HEK293T (cell line): ENCODE data around the gene FASTKD1.
"Not testable (repeated sequence)": the region's sequence is repeated elsewhere in the genome, so short reads cannot be mapped to it uniquely, and the experiment has no call there.

Experiments
- CTCF ChIA-PET: fragments of 350-600 bp; formaldehyde crosslinking; extraction: SDS; loops from one replicate; lab custom pipeline; 2021; ENCODE audit warnings: antibody characterized with exemption, inconsistent platforms; lab: Yijun Ruan, JAX
- POLR2A ChIA-PET: fragments of 350-600 bp; formaldehyde crosslinking; extraction: SDS; loops from one replicate; lab custom pipeline; 2020; ENCODE audit warnings: antibody characterized with exemption, inconsistent platforms; lab: Yijun Ruan, JAX
- DNase-seq: peaks from one replicate; pipeline ENCODE4 v3.0.0; 2012; ENCODE audit warnings: mixed read lengths; ENCODE audit errors: extremely low spot score
- ARNT ChIP-seq: fragments of 450-650 bp; IDR thresholded peaks from 2 replicates; pipeline ENCODE4 v1.6.1; 2017; ENCODE audit warnings: mild to moderate bottlenecking
- BHLHE40 ChIP-seq: fragments of 450-650 bp; IDR thresholded peaks from 2 replicates; pipeline ENCODE4 v1.6.1; 2016; ENCODE audit warnings: mild to moderate bottlenecking, moderate library complexity, borderline replicate concordance
- CTBP1 ChIP-seq: fragments of 450-650 bp; IDR thresholded peaks from 2 replicates; pipeline ENCODE4 v1.6.1; 2016; ENCODE audit warnings: borderline replicate concordance
- ELF4 ChIP-seq: fragments of 450-650 bp; IDR thresholded peaks from 2 replicates; pipeline ENCODE4 v1.6.1; 2017; ENCODE audit warnings: antibody characterized with exemption
- FOXA1 ChIP-seq: fragments of 450-650 bp; IDR thresholded peaks from 2 replicates; pipeline ENCODE4 v1.6.1; 2016; ENCODE audit warnings: mild to moderate bottlenecking
- FOXK2 ChIP-seq: fragments of 450-650 bp; IDR thresholded peaks from 2 replicates; pipeline ENCODE4 v1.6.1; 2016; ENCODE audit warnings: mild to moderate bottlenecking
- FOXM1 ChIP-seq: fragments of 450-650 bp; IDR thresholded peaks from 2 replicates; pipeline ENCODE4 v1.6.1; 2017; ENCODE audit warnings: mild to moderate bottlenecking, borderline replicate concordance
- HDGF ChIP-seq: fragments of 450-650 bp; IDR thresholded peaks from 2 replicates; pipeline ENCODE4 v1.6.1; 2017; ENCODE audit warnings: antibody characterized with exemption, borderline replicate concordance
- L3MBTL2 ChIP-seq: fragments of 450-650 bp; conservative IDR thresholded peaks from 2 replicates; pipeline ENCODE4 v1.6.1; 2016; ENCODE audit warnings: mild to moderate bottlenecking
- LEF1 ChIP-seq: fragments of 450-650 bp; IDR thresholded peaks from 2 replicates; pipeline ENCODE4 v1.6.1; 2017; ENCODE audit warnings: mild to moderate bottlenecking, borderline replicate concordance
- NFRKB ChIP-seq: fragments of 450-650 bp; IDR thresholded peaks from 2 replicates; pipeline ENCODE4 v1.6.1; 2016; ENCODE audit warnings: mild to moderate bottlenecking, moderate library complexity
- PKNOX1 ChIP-seq: fragments of 450-650 bp; IDR thresholded peaks from 2 replicates; pipeline ENCODE4 v1.6.1; 2016
- SP1 ChIP-seq: fragments of 450-650 bp; IDR thresholded peaks from 2 replicates; pipeline ENCODE4 v1.6.1; 2017
- SUZ12 ChIP-seq: fragments of 450-650 bp; IDR thresholded peaks from 2 replicates; pipeline ENCODE4 v1.6.1; 2016; ENCODE audit warnings: mild to moderate bottlenecking
- TARDBP ChIP-seq: fragments of 450-650 bp; IDR thresholded peaks from 2 replicates; pipeline ENCODE4 v1.6.1; 2016
- ZNF384 ChIP-seq: fragments of 450-650 bp; IDR thresholded peaks from 2 replicates; pipeline ENCODE4 v1.6.1; 2016

Gene FASTKD1

GRCh38 chr2:169572821-169573159, 875 bp downstream of the FASTKD1 start:
- TF ChIP-seq ELF4 (no peak), TARDBP (no peak), HDGF (no peak), LEF1 (no peak), L3MBTL2 (no peak), FOXA1 (no peak), NFRKB (no peak), SP1 (no peak), ARNT (no peak), ZNF384 (no peak), CTBP1 (no peak), SUZ12 (no peak), BHLHE40 (no peak), PKNOX1 (no peak)
- ChIA-PET CTCF (no interaction called here), POLR2A (interaction anchor here (1.0 to 2.0 kb wide), 2 partner anchors 12 to 121 kb away, joined by 3 to 19 read pairs; partner anchors contain the start of genes CFAP210, PHOSPHO2 and PPIG)
- DNase-seq = no peak

- POLR2A ChIA-PET = interaction anchor here (0.5 to 2.0 kb wide), 4 partner anchors 13 to 255 kb away, joined by 3 to 19 read pairs (median 4); partner anchors contain the start of genes CFAP210, PHOSPHO2, PPIG and UBR3
- CTCF ChIA-PET = no interaction called here
- TF ChIP-seq SP1 = no peak
- no peak for TF ChIP-seq CTBP1
- TF ChIP-seq PKNOX1 = no peak
- TF ChIP-seq L3MBTL2 = no peak
- TF ChIP-seq FOXK2 = no peak
- no peak for TF ChIP-seq BHLHE40
- no peak for TF ChIP-seq FOXM1
- TF ChIP-seq ZNF384 = no peak
- TF ChIP-seq FOXA1 = no peak
- no peak for TF ChIP-seq NFRKB
- no peak for TF ChIP-seq LEF1
- no peak for TF ChIP-seq ARNT
- no peak for TF ChIP-seq HDGF
- DNase-seq = no peak
These were observed 1.5 kb downstream of the FASTKD1 start for GRCh38 chr2:169572189-169572588.

- CTCF ChIA-PET = no interaction called here
- no peak for DNase-seq
- TF ChIP-seq ZNF384 (no peak), FOXK2 (no peak), LEF1 (no peak), CTBP1 (no peak), FOXM1 (no peak), PKNOX1 (no peak), SP1 (no peak), BHLHE40 (no peak), ELF4 (no peak), HDGF (no peak)
- POLR2A ChIA-PET = interaction anchor here (0.5 to 0.8 kb wide), 2 partner anchors 13 to 256 kb away, joined by 3 to 6 read pairs; partner anchors contain the start of genes PPIG and UBR3
These were observed 2.1 kb downstream of the FASTKD1 start for GRCh38 chr2:169571571-169571970.

GRCh38 chr2:169570752-169571151, 2.9 kb downstream of the FASTKD1 start:
- POLR2A ChIA-PET = not testable (repeated sequence)

GRCh38 chr2:169569948-169570347, 3.7 kb downstream of the FASTKD1 start:
- no peak for TF ChIP-seq FOXM1
- no peak for TF ChIP-seq SUZ12
- TF ChIP-seq ZNF384 = no peak
- TF ChIP-seq FOXK2 = no peak
- ChIA-PET CTCF (no interaction called here), POLR2A (no interaction called here)
- DNase-seq = no peak

More at GRCh38 chr2:169570752-169571151, 2.9 kb downstream of the FASTKD1 start:
- DNase-seq, CTCF ChIA-PET: not testable (repeated sequence)

- ChIA-PET POLR2A (no interaction called here), CTCF (no interaction called here)
- no peak for DNase-seq
- no peak for TF ChIP-seq NFRKB
- TF ChIP-seq TARDBP = no peak
- TF ChIP-seq HDGF = no peak
- no peak for TF ChIP-seq LEF1
- TF ChIP-seq SUZ12 = no peak
- TF ChIP-seq BHLHE40 = no peak
These were observed 8.0 kb downstream of the FASTKD1 start for GRCh38 chr2:169565686-169566085.

- CTCF ChIA-PET = no interaction called here
- DNase-seq = no peak
- POLR2A ChIA-PET = no interaction called here
These were observed 11.1 kb downstream of the FASTKD1 start for GRCh38 chr2:169562519-169562918.

GRCh38 chr2:169562084-169562483, 11.6 kb downstream of the FASTKD1 start:
- CTCF ChIA-PET, DNase-seq: not testable (repeated sequence)
- POLR2A ChIA-PET = interaction anchor here (0.6 kb wide), 1 partner anchor 47 kb away, joined by 3 read pairs; no protein-coding TSS in a partner anchor

More at GRCh38 chr2:169562519-169562918, 11.1 kb downstream of the FASTKD1 start:
- TF ChIP-seq SUZ12 = no peak
- TF ChIP-seq PKNOX1 = no peak
- no peak for TF ChIP-seq CTBP1
